BLaER1 treated with 17β-estradiol and CSF1 and Interleukin-3, amounts not matched to agents 10 nM and 100 nM (cell line): ENCODE measurements around the gene SORCS1.

Source experiments
- H3K27ac ChIP-seq, 11 experiments: shearing (Covaris generic); formaldehyde crosslinking; 2 replicates each; pipeline ENCODE4 v1.8.1; 2022
- H3K27me3 ChIP-seq, 11 experiments: shearing (Covaris generic); formaldehyde crosslinking; 2 replicates each; pipeline ENCODE4 v1.8.1; 2022
- H3K36me3 ChIP-seq, 11 experiments: shearing (Covaris generic); formaldehyde crosslinking; 2 replicates each; pipeline ENCODE4 v1.8.1; 2022
- H3K4me1 ChIP-seq, 10 experiments: shearing (Covaris generic); formaldehyde crosslinking; 2 replicates each; pipeline ENCODE4 v1.8.1; 2022
- H3K4me2 ChIP-seq, 11 experiments: shearing (Covaris generic); formaldehyde crosslinking; 2 replicates each; pipeline ENCODE4 v1.8.1; 2022
- H3K4me3 ChIP-seq, 10 experiments: shearing (Covaris generic); formaldehyde crosslinking; 2 replicates each; pipeline ENCODE4 v1.8.1; 2022
- H3K9ac ChIP-seq, 11 experiments: shearing (Covaris generic); formaldehyde crosslinking; 2 replicates each; pipeline ENCODE4 v1.8.1; 2022
- H3K9me3 ChIP-seq, 11 experiments: shearing (Covaris generic); formaldehyde crosslinking; replicated peaks in 1 of 11; 2 replicates each; pipeline ENCODE4 v1.8.1; 2022
- H4K20me1 ChIP-seq, 11 experiments: shearing (Covaris generic); formaldehyde crosslinking; 2 replicates each; pipeline ENCODE4 v1.8.1; 2022
- Cebpa-rat ChIP-seq, 11 experiments: shearing (Covaris generic); IDR thresholded peaks; 2 replicates each; pipeline ENCODE4 v1.8.1; 2022

SORCS1 gene

DNA sequence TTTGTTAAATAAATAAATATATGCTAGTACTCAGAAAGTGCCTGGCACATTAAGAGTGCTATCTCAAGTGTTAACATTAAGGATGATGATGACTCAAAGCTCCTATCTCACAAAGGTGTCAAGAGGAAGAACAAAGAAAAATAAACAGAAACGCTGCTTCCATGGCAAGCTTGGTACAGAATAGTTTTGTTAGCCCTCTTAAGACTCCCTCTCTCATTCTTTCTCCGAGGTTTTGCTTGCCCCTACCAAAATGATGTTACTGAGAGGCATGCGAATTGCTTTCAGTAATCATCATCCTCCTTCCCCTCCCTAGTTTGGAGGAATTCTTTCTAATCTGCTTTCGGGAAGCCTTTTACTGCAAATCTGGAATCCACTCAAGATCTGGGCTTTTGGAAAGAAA is 96.7 kb downstream of the SORCS1 start:
- H3K4me1 ChIP-seq, result no peaks in the 10 kb centered on the region
- no peaks in the 10 kb centered on the region for H3K27me3 ChIP-seq

DNA sequence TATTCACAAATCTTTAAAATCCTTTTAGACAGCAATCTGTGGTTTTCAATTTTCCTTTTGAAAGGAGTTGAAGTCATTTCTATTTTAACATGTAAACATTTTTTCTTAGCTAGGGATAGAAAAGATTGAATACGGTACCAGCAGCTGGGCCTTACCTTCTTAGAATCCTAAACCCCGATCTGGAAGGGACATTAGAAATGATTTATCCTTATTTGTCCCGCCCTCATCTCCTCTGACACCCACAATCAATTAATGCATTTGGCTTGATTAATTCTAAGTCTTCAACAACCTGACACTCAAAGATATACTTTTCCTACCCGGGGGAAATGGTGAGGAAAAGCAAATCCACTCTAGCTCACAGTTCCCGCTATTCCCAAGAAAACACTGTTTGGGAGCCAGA is 100.4 kb downstream of the SORCS1 start:
- no peaks in the 10 kb centered on the region for H4K20me1 ChIP-seq
- H3K36me3 ChIP-seq, result no peaks in the 10 kb centered on the region
- no peak overlapping the region for H3K27ac ChIP-seq
- TF ChIP-seq Cebpa-rat (IDR thresholded peaks at IDR 0.05), result no peak
- H3K27me3 ChIP-seq, result no peaks in the 10 kb centered on the region
- H3K4me2 ChIP-seq, result no peak overlapping the region
- no peak overlapping the region for H3K4me3 ChIP-seq
- H3K9me3 ChIP-seq, result no peaks in the 10 kb centered on the region
- H3K4me1 ChIP-seq, result no peaks in the 10 kb centered on the region
- no peak overlapping the region for H3K9ac ChIP-seq

More for the DNA sequence above, 96.7 kb downstream of the SORCS1 start:
- Histone ChIP-seq H3K4me3 (no peak overlapping the region), H4K20me1 (no peaks in the 10 kb centered on the region), H3K9ac (no peak overlapping the region), H3K9me3 (no peaks in the 10 kb centered on the region), H3K4me2 (no peak overlapping the region), H3K27ac (no peak overlapping the region), H3K36me3 (no peaks in the 10 kb centered on the region)
- TF ChIP-seq Cebpa-rat (IDR thresholded peaks at IDR 0.05), result no peak

DNA sequence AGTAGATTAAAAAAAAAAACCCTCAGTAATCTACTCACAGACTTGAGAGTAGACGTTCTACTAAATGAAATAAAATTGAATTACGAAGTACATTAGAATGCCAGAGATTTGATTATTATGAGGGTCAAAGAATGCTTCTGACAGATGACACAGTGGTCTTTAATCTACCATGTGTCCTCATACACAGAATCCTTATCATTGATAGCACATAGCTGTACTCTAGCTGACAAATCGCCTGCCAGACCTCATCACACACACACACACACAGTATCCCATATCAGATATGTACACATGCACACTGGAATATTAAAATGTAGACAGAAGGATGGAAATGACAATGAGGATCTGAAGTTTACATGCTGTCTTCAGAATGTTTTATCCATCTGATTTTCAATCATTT is 104.6 kb downstream of the SORCS1 start:
- Histone ChIP-seq H3K27ac (no peak overlapping the region), H3K27me3 (no peaks in the 10 kb centered on the region), H3K4me3 (no peak overlapping the region), H3K9me3 (no peaks in the 10 kb centered on the region), H3K9ac (no peak overlapping the region), H3K4me1 (no peaks in the 10 kb centered on the region), H3K36me3 (no peaks in the 10 kb centered on the region), H3K4me2 (no peak overlapping the region), H4K20me1 (no peaks in the 10 kb centered on the region)
- TF ChIP-seq Cebpa-rat (IDR thresholded peaks at IDR 0.05), result no peak

DNA sequence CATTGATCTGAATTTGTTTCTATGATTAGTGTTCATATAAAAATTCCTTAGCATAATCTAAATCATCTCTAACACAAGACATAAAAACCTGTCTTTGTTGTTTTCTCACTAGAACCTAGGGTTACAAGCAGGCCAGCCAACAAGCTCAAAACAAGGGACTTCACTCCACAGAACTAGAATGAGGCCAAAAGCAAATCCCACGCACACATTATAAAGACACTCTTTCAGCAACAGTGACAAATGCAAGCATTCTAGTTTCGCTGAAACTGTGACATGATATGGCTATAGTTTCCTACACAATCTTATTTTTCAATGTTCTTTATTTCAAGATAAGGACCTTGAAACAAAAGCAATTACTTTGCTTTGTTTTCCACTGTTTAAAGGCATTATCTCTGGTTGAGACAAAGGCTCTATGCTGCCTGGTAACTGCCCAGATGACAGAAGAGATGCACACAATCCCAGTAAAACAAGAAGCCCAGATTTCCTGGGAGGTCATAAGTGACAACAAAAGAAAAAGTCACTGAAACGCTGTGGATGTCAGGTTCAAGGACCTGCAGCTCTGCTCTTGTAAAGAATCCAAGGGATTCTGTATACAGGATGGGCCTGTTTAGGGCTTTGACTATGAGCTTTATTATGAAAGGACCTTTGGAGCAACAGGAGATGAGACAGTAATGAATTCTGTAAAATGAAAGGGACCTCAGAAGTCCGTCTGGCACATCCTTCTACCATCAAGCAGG is 105.3 kb downstream of the SORCS1 start:
- Histone ChIP-seq H3K9ac (no peak overlapping the region), H3K4me1 (no peaks in the 10 kb centered on the region), H4K20me1 (no peaks in the 10 kb centered on the region), H3K36me3 (no peaks in the 10 kb centered on the region), H3K27me3 (no peaks in the 10 kb centered on the region), H3K4me3 (no peak overlapping the region), H3K27ac (no peak overlapping the region), H3K4me2 (no peak overlapping the region), H3K9me3 (no peaks in the 10 kb centered on the region)
- TF ChIP-seq Cebpa-rat (IDR thresholded peaks at IDR 0.05), result no peak

DNA sequence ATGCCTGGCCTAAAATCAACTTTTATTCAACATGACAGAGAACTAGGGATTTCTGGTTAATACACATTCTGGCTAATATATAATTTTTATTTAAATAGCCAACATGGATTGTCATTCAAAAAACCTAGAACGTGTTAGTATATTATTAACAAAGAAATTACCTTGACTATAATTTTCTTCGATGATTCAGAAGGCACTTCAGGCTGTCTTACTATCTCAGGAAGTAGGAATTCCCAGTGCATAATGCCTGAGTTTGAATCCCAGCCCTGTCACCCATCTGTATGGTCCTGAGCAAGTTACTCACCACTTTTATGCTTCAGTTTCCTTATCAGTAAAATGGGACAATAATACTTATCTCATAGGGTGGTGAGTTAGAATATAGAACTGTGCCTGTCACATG is 106.2 kb downstream of the SORCS1 start:
- no peak overlapping the region for H3K4me2 ChIP-seq
- H3K27ac ChIP-seq, result no peak overlapping the region
- no peak overlapping the region for H3K9ac ChIP-seq
- H3K36me3 ChIP-seq, result no peaks in the 10 kb centered on the region
- no peak overlapping the region for H3K4me3 ChIP-seq
- H4K20me1 ChIP-seq, result no peaks in the 10 kb centered on the region
- no peaks in the 10 kb centered on the region for H3K9me3 ChIP-seq
- no peaks in the 10 kb centered on the region for H3K27me3 ChIP-seq
- H3K4me1 ChIP-seq, result no peaks in the 10 kb centered on the region
- no peak for TF ChIP-seq Cebpa-rat (IDR thresholded peaks at IDR 0.05)

DNA sequence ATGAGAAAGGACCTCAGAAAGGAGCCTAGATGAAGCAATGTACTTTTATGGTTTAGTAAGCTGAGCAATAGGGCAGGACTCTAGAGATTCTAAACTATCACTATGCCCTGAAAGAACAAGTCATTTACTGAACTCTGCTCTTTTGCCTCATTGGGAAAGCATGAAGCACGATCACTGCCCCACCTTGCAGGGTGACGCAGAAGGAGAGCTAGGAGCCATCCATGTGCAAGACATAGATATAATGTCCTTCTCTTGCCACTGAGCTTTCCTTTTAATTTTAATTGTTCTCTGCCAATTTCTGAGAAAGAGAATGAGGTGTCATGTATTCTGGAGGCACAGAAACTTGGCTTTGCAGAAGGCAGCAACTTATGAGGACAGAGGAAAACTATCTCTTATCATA is 108.3 kb downstream of the SORCS1 start:
- no peaks in the 10 kb centered on the region for H3K27me3 ChIP-seq
- no peaks in the 10 kb centered on the region for H3K4me1 ChIP-seq
- H4K20me1 ChIP-seq, result no peaks in the 10 kb centered on the region
- no peak overlapping the region for H3K4me2 ChIP-seq
- no peak overlapping the region for H3K9ac ChIP-seq
- H3K9me3 ChIP-seq, result no peaks in the 10 kb centered on the region
- no peak overlapping the region for H3K27ac ChIP-seq
- H3K36me3 ChIP-seq, result no peaks in the 10 kb centered on the region
- no peak overlapping the region for H3K4me3 ChIP-seq
- TF ChIP-seq Cebpa-rat (IDR thresholded peaks at IDR 0.05), result no peak

GRCh38 chr10:107054469-107055156 is 109.9 kb downstream of the SORCS1 start:
- H3K4me3 ChIP-seq, result no peak overlapping the region
- H3K27me3 ChIP-seq, result no peaks in the 10 kb centered on the region
- no peaks in the 10 kb centered on the region for H3K9me3 ChIP-seq
- no peaks in the 10 kb centered on the region for H3K36me3 ChIP-seq
- no peaks in the 10 kb centered on the region for H3K4me1 ChIP-seq
- H3K9ac ChIP-seq, result no peak overlapping the region
- no peaks in the 10 kb centered on the region for H4K20me1 ChIP-seq
- TF ChIP-seq Cebpa-rat (IDR thresholded peaks at IDR 0.05), result no peak
- no peak overlapping the region for H3K27ac ChIP-seq
- no peak overlapping the region for H3K4me2 ChIP-seq

GRCh38 chr10:107051769-107052168 is 112.7 kb downstream of the SORCS1 start:
- H3K27ac ChIP-seq, result no peak overlapping the region
- no peaks in the 10 kb centered on the region for H3K4me1 ChIP-seq
- H3K4me3 ChIP-seq, result no peak overlapping the region
- no peak for TF ChIP-seq Cebpa-rat (IDR thresholded peaks at IDR 0.05)
- H3K27me3 ChIP-seq, result no peaks in the 10 kb centered on the region
- H4K20me1 ChIP-seq, result no peaks in the 10 kb centered on the region
- no peaks in the 10 kb centered on the region for H3K36me3 ChIP-seq
- H3K9me3 ChIP-seq, result no peaks in the 10 kb centered on the region
- H3K4me2 ChIP-seq, result no peak overlapping the region
- H3K9ac ChIP-seq, result no peak overlapping the region

DNA sequence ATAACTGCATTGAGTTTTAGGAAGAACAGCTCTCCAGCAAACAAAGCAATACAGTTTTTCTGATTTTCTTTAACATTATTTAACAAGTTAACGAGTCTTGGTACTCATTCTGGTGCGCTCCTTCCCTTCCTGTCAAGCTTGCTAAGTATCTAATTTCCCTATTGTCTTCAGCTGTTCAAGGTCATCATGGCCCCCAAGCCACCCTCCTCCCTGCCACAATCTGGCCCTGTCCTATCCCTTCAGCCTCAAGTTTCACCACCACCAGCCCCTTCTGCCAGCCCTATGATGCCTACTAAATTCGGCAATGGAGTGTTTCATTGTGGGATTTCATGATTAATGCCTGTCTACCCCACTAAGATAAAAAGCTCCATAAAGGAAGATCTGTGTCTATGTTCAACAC is 121.0 kb downstream of the SORCS1 start:
- no peaks in the 10 kb centered on the region for H3K36me3 ChIP-seq
- no peak for TF ChIP-seq Cebpa-rat (IDR thresholded peaks at IDR 0.05)
- H3K9ac ChIP-seq, result no peak overlapping the region
- H3K27me3 ChIP-seq, result no peaks in the 10 kb centered on the region
- H3K9me3 ChIP-seq, result no peaks in the 10 kb centered on the region
- no peak overlapping the region for H3K4me2 ChIP-seq
- no peaks in the 10 kb centered on the region for H3K4me1 ChIP-seq
- H4K20me1 ChIP-seq, result no peaks in the 10 kb centered on the region
- no peak overlapping the region for H3K27ac ChIP-seq
- no peak overlapping the region for H3K4me3 ChIP-seq
